ENCODE results near the gene DLK1. TPM values are rescaled to one million over a fixed set of nuclear protein-coding genes. Genes with fewer than 3 reads are reported as not detected.

Gene DLK1
- polyA plus RNA-seq, 3 donors = 0.92 to 2.9 TPM; not detected in 1

- 79 to 86% (median 84%) methylated on average over 32 of the region's 32 CpGs for WGBS, 3 donors
- no peak overlapping the region for H3K27ac ChIP-seq (ENCODE audit: low read depth, low read length)
These were observed 42.6 kb downstream of the DLK1 start for GRCh38 chr14:100769035-100769939.

DNA sequence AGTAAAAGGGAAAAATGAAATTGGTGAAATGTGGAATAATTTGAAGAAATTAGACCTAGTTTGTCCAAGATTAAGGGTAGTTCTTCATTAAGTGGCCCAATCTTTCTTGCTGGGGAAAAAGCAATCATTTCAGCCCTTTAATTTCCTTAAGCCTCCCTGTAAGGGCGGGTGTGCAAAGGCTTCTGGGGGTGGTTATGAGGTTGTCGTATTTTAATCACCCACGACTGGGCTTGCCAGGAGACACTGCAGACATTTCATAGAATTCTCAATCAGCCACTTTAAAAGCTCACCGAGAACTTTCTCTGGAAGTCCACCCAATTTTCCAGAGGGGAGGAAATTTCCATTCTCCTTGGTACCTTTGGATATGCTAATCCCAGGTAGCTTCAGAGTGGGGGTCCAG, 43.4 kb downstream of the DLK1 start:
- WGBS, 3 donors = 85 to 86% (median 86%) methylated on average over 4 of the region's 4 CpGs

DNA sequence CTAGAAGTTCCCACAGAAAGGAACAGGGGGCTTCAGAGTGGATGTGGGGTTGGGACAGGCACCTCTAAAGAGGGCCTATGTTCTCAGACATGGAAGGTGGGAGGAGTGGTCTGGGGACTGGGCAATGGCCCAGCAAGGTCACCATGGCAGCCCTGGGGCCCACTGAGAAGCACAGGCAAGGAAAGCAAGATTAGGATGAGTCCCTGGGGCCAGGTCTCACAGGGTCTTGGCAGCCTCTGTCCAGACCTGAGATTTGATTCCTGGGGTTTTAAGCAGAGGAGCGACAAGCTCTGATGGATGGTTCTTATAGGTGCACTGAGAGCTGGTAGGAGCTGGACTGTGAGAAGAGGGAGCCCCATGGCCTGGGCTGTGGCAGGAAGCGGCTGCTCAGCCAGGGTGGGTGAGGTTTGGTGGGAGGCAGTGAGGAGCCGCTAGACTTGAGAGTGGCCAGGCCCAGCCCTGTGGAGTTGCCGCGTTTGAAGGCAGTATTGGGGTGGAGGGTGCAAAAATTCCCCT, 44.0 kb downstream of the DLK1 start:
- WGBS, 3 donors = 85 to 94% (median 90%) methylated on average over 5 of the region's 5 CpGs
- H3K27ac ChIP-seq (ENCODE audit: low read depth, low read length) = no peak overlapping the region

More for the DNA sequence above, 43.4 kb downstream of the DLK1 start:
- H3K27ac ChIP-seq (ENCODE audit: low read depth, low read length) = no peak overlapping the region

- 60 to 72% (median 66%) methylated on average over 13 of the region's 13 CpGs for WGBS, 3 donors
- H3K27ac ChIP-seq (ENCODE audit: low read depth, low read length) = no peak overlapping the region
These were observed 44.6 kb downstream of the DLK1 start for GRCh38 chr14:100771121-100771800.

DNA sequence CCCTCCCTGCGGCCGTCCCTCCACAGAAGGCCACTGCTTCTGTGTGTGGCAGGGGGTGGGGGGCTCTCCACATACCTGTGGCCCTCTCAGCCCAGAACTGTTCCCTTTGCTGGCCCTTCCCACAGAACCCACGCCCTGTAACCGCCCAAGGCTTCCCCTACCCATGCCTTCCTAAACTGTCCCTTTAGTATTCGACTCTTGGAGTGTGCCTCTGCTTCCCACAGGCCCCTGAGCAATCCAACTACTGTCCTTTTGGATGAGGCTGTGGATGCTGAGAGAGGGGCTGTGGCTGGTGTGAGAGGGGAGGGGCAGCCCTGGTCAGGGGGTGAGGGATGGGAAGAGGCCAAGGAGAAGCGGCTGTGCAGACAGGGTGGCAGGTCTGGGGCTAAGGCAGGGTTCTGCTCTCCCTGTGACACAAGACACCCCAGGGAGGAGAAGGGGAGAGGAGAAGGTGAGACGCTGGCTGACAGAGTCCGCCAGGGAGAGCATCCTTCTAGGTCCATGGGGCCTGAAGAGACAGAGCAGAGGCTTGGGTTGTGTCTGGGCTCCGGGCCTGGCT, 46.0 kb downstream of the DLK1 start:
- WGBS, 3 donors = 78 to 90% (median 87%) methylated on average over 9 of the region's 9 CpGs
- no peak overlapping the region for H3K27ac ChIP-seq (ENCODE audit: low read depth, low read length)

GRCh38 chr14:100773331-100774163, 46.9 kb downstream of the DLK1 start:
- 89 to 90% (median 89%) methylated on average over 16 of the region's 16 CpGs for WGBS, 3 donors
- no peak overlapping the region for H3K27ac ChIP-seq (ENCODE audit: low read depth, low read length)

GRCh38 chr14:100774164-100774537, 47.5 kb downstream of the DLK1 start:
- 85 to 91% (median 88%) methylated on average over 9 of the region's 9 CpGs for WGBS, 3 donors
- no peak overlapping the region for H3K27ac ChIP-seq (ENCODE audit: low read depth, low read length)

DNA sequence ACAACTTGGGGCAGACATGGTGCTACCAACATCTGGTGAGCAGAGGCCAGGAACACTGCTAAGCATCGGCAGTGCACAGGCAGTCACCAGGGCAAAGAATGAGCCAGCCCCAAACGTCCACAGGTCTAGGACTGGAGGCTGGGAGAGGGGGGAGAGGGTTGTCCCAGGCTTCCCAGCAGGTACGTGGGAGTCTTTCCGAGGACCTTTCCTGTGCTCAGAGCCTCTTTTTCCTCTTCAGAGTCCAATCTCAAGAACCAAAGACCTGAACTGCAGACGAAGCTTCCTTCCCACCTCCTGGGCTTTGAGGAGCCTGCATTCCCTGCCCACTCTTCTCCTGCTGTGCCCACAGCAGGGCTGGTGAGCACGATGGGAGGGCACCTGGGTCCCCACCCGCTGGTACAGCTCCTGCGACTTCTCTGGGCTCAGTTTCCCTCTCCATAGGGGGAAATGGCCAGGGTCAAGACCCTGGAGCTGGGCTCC, 48.7 kb downstream of the DLK1 start:
- H3K27ac ChIP-seq (ENCODE audit: low read depth, low read length) = no peak overlapping the region
- WGBS, 3 donors = 79 to 86% (median 84%) methylated on average over 8 of the region's 8 CpGs

GRCh38 chr14:100775831-100776591, 49.3 kb downstream of the DLK1 start:
- H3K27ac ChIP-seq (ENCODE audit: low read depth, low read length) = no peak overlapping the region
- 76 to 80% (median 80%) methylated on average over 20 of the region's 20 CpGs for WGBS, 3 donors

GRCh38 chr14:100776681-100777365, 50.1 kb downstream of the DLK1 start:
- H3K27ac ChIP-seq (ENCODE audit: low read depth, low read length) = no peak overlapping the region
- WGBS, 3 donors = 77 to 88% (median 80%) methylated on average over 14 of the region's 14 CpGs

DNA sequence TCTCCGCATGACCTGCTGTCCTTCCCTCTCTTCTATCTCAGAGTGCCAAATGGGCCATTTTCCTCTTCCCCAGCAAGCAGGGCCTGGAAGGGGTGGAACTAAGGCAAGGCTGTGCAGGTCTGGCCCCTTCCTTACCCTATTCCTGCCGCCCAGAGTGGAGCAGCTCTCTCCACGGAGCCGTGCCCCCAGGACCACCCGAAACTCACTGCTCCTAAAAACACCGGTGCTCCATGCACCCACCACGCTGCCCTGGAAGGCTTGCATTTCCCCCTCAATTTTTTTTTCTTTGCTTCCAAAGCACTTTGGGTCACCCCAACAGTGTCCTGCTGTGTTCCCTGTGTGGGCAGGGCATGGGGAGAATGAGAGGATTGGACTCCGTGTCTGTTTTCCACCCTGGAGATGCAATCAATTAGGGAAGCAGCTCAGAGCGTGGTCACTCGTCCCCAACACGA, 50.7 kb downstream of the DLK1 start:
- no peak overlapping the region for H3K27ac ChIP-seq (ENCODE audit: low read depth, low read length)
- WGBS, 3 donors = 80 to 89% (median 81%) methylated on average over 11 of the region's 11 CpGs

- no peak overlapping the region for H3K27ac ChIP-seq (ENCODE audit: low read depth, low read length)
- 78 to 87% (median 83%) methylated on average over 22 of the region's 22 CpGs for WGBS, 3 donors
These were observed 51.3 kb downstream of the DLK1 start for GRCh38 chr14:100777818-100778525.

- no peak overlapping the region for H3K27ac ChIP-seq (ENCODE audit: low read depth, low read length)
- WGBS, 3 donors = 65 to 93% (median 89%) methylated on average over 7 of the region's 7 CpGs
These were observed 51.8 kb downstream of the DLK1 start for GRCh38 chr14:100778526-100778882.

GRCh38 chr14:100778951-100779690, 52.4 kb downstream of the DLK1 start:
- 84 to 93% (median 90%) methylated on average over 24 of the region's 24 CpGs for WGBS, 3 donors
- H3K27ac ChIP-seq (ENCODE audit: low read depth, low read length) = no peak overlapping the region

DNA sequence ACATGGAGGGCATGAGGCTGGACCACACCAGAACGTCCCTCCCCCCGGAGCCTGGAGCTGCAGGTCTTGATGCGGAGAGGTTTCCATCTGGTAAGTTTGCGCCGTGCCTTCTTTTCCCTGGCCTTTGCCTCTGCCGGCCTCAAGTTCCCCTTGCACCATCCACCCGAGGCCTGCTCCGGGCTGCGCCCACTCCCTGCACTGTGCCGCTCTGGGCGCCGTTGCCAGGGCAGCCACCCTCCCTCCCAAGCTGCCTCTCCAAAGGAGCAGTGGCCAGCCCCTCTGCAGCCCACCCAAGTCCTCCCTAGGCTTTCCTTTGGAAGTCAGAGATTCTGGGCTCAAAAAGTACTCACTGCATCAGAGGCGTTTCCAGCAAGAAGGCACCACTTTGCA, 53.0 kb downstream of the DLK1 start:
- WGBS, 3 donors = 90 to 93% (median 92%) methylated on average over 11 to 13 of the region's 13 CpGs
- no peak overlapping the region for H3K27ac ChIP-seq (ENCODE audit: low read depth, low read length)

DNA sequence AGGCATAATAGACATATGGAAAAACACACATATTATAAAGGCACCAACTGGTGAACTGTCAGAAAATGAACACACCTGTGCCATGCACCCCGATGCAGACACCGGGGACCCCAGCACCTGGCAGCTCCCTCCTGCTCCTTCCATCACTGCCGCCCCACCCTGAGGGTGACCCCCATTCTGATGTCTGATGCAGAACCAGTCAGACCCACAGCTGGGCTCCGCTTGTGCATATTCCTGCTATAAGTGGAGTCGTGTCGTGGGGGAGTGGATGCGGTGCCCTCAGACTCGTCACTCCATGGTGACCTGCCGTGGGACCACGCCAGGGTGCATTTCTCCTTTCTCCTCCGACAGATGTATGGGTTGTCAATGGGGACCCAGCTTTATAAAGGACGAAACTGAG, 53.6 kb downstream of the DLK1 start:
- no peak overlapping the region for H3K27ac ChIP-seq (ENCODE audit: low read depth, low read length)
- WGBS, 3 donors = 87 to 94% (median 91%) methylated on average over 12 of the region's 12 CpGs

Data from adipose tissue (tissue), 3 donors.